ENCODE results near the gene TBL2.

DNA sequence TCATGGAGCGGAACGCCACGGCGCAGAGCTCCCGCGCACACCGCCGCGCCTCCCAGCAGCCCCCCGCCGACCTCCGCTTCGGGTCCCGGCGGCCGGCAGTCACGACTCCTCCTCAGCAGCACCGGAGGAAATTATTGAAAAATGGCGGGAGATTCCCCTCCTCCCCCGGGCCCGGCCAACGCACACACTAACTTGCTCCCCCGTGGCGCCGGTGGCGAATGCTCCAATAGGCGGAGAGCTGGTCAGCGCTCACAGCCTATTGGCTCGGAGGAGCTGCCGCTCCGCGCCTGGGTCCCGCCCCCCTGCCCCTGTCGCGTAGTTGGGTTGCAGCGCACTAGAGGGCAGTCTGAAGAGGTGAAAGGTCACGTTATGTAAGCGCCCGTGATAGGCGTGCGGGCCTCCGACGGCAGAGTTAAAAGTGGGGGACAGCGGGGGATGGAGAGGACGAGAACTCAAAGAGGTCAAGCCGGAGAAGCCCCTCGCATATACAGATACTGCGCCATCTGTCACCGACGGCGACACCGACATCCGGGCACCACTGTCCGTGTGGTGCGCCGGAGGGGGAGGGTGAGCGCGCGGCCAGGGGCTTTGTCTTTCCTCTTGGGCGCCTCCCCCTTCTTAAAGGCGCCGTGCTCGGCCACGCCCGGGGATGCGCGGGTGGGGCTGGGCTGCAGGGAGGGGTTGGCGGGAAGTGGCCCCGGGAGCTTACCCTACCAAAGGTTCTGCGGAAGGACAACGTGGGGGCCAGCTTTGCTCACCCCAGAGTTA, 56.1 kb downstream of the TBL2 start, which contains the start of gene BAZ1B:
- TF ChIP-seq, protein P1, sequence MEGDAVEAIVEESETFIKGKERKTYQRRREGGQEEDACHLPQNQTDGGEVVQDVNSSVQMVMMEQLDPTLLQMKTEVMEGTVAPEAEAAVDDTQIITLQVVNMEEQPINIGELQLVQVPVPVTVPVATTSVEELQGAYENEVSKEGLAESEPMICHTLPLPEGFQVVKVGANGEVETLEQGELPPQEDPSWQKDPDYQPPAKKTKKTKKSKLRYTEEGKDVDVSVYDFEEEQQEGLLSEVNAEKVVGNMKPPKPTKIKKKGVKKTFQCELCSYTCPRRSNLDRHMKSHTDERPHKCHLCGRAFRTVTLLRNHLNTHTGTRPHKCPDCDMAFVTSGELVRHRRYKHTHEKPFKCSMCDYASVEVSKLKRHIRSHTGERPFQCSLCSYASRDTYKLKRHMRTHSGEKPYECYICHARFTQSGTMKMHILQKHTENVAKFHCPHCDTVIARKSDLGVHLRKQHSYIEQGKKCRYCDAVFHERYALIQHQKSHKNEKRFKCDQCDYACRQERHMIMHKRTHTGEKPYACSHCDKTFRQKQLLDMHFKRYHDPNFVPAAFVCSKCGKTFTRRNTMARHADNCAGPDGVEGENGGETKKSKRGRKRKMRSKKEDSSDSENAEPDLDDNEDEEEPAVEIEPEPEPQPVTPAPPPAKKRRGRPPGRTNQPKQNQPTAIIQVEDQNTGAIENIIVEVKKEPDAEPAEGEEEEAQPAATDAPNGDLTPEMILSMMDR (IDR thresholded peaks at IDR 0.05): no peak
- peak in 1 of 4 donors; percentile 13 for TF ChIP-seq EP300 (IDR thresholded peaks at IDR 0.05)
